SK-N-SH (cell line): ENCODE data around the gene PGS1. TPM values are rescaled to one million over a fixed set of nuclear protein-coding genes. Genes with fewer than 3 reads are reported as not detected.

ENCODE experiments used
- CTCF ChIA-PET: fragments of 300-600, 350-600 bp; formaldehyde crosslinking; extraction: SDS; loops from one replicate; lab custom pipeline; 2021; lab: Yijun Ruan, JAX
- POLR2A ChIA-PET: fragments of 350-600 bp; sonication (Branson Sonifier 250); formaldehyde crosslinking; extraction: SDS; loops from one replicate; lab custom pipeline; 2020; ENCODE audit warnings: antibody characterized with exemption, inconsistent platforms; lab: Yijun Ruan, JAX
- DNase-seq: peaks from one replicate; pipeline ENCODE4 v3.0.0; 2012
- H2AFZ ChIP-seq: fragments of 200-600 bp; sonication (generic); 2 replicates; pipeline ENCODE4 v1.8.1; 2016; ENCODE audit warnings: antibody characterized with exemption, mild to moderate bottlenecking, low read depth
- H3F3A ChIP-seq: fragments of 200-600 bp; sonication (generic); replicated peaks from 2 replicates; pipeline ENCODE3; 2016; ENCODE audit warnings: antibody characterized with exemption, mild to moderate bottlenecking; ENCODE audit not compliant: insufficient read depth
- H3K27ac ChIP-seq, 2 experiments: fragments of 200-500 bp in 1 of 2; fragments of 200-600 bp in 1 of 2; sonication (Bioruptor generic) in 1 of 2; sonication (generic), shearing (Covaris generic) in 1 of 2; 2 replicates each; pipeline versions ENCODE4 v1.5.1 to v1.6.1; 2014 to 2016; ENCODE audit warnings: low read depth in 2 of 2, inconsistent platforms in 1 of 2, low read length in 1 of 2, mild to moderate bottlenecking in 1 of 2, mixed read lengths in 1 of 2
- H3K27me3 ChIP-seq: fragments of 200-600 bp; sonication (generic), shearing (Covaris generic); 2 replicates; pipeline ENCODE4 v1.6.1; 2016; ENCODE audit warnings: mixed run types; ENCODE audit not compliant: insufficient read depth
- H3K36me3 ChIP-seq, 2 experiments: fragments of 200-500 bp in 1 of 2; fragments of 200-600 bp in 1 of 2; sonication (Bioruptor generic) in 1 of 2; sonication (generic) in 1 of 2; replicated peaks in 1 of 2; 2 replicates each; pipeline versions ENCODE3 to v1.5.1; 2014 to 2016; ENCODE audit warnings: low read length in 1 of 2, mild to moderate bottlenecking in 1 of 2; ENCODE audit not compliant: insufficient read depth in 2 of 2, control insufficient read depth in 1 of 2
- H3K4me1 ChIP-seq, 2 experiments: fragments of 200-500 bp in 1 of 2; fragments of 200-600 bp in 1 of 2; sonication (Bioruptor generic) in 1 of 2; sonication (generic), shearing (Covaris generic) in 1 of 2; 2 replicates each; pipeline versions ENCODE4 v1.5.1 to v1.6.1; 2014 to 2016; ENCODE audit warnings: low read depth in 1 of 2, low read length in 1 of 2, mixed run types in 1 of 2; ENCODE audit not compliant: insufficient read depth in 2 of 2, control insufficient read depth in 1 of 2
- H3K4me2 ChIP-seq: fragments of 200-600 bp; sonication (generic), shearing (Covaris generic); 2 replicates; pipeline ENCODE4 v1.6.1; 2017; ENCODE audit warnings: mixed run types
- H3K4me3 ChIP-seq, 2 experiments: fragments of 200-500 bp in 1 of 2; fragments of 200-600 bp in 1 of 2; sonication (Bioruptor generic) in 1 of 2; sonication (generic), shearing (Covaris generic) in 1 of 2; 2 replicates each; pipeline versions ENCODE4 v1.5.1 to v1.8.1; 2014 to 2016; ENCODE audit warnings: low read depth in 2 of 2, inconsistent platforms in 1 of 2, low read length in 1 of 2, mild to moderate bottlenecking in 1 of 2, mixed read lengths in 1 of 2, moderate library complexity in 1 of 2
- H3K79me2 ChIP-seq: fragments of 200-600 bp; sonication (generic); 2 replicates; pipeline ENCODE4 v1.8.1; 2017; ENCODE audit warnings: mild to moderate bottlenecking; ENCODE audit not compliant: insufficient read depth
- H3K9ac ChIP-seq: fragments of 200-600 bp; sonication (generic); 2 replicates; pipeline ENCODE4 v1.6.1; 2017; ENCODE audit warnings: mixed run types
- H3K9me2 ChIP-seq: fragments of 200-600 bp; sonication (generic); 2 replicates; pipeline ENCODE4 v1.6.1; 2017; ENCODE audit warnings: mixed run types
- H3K9me3 ChIP-seq: fragments of 200-600 bp; sonication (generic); 2 replicates; pipeline ENCODE4 v1.6.1; 2017; ENCODE audit warnings: mixed run types, mild to moderate bottlenecking, moderate library complexity
- H4K20me1 ChIP-seq: fragments of 200-600 bp; sonication (generic); 2 replicates; pipeline ENCODE4 v1.6.1; 2017; ENCODE audit warnings: mild to moderate bottlenecking, mixed run types; ENCODE audit not compliant: insufficient read depth
- FOSL2 ChIP-seq: IDR thresholded peaks from 2 replicates; pipeline ENCODE4 v1.4.0; 2012; ENCODE audit warnings: low read depth, mild to moderate bottlenecking, moderate library complexity, borderline replicate concordance
- GABPA ChIP-seq: IDR thresholded peaks from 2 replicates; pipeline ENCODE4 v1.4.0; 2012; ENCODE audit warnings: low read depth, mild to moderate bottlenecking
- MEF2A ChIP-seq: IDR thresholded peaks from 2 replicates; pipeline ENCODE4 v1.4.0; 2012; ENCODE audit warnings: low read depth, borderline replicate concordance
- RXRA ChIP-seq: IDR thresholded peaks from 2 replicates; pipeline ENCODE4 v1.4.0; 2012; ENCODE audit warnings: low read depth, mild to moderate bottlenecking, borderline replicate concordance
- SMC3 ChIP-seq: IDR thresholded peaks from 2 replicates; pipeline ENCODE4 v1.6.1; 2012; ENCODE audit warnings: low read depth, low read length, improper control_type of control experiment
- WGBS: methylation state at CpG from one replicate; pipeline ENCODE4 v1.1.6; 2017; ENCODE audit warnings: low lambda C conversion rate; 5-methylcytosine and 5-hydroxymethylcytosine counted together
- polyA plus RNA-seq, 3 experiments: library from polyadenylated mRNA; depleted of rRNA; stranded (reverse); fragments of >200 nt; gene quantifications; 2 replicates each; pipeline ENCODE4 v1.2.3, GENCODE V29; 2012
- TF ChIP-seq, protein P1 (sequence below): IDR thresholded peaks from 2 replicates; pipeline ENCODE4 v1.6.1; 2012; ENCODE audit warnings: mild to moderate bottlenecking, low read depth, low read length, moderate library complexity
- TF ChIP-seq, protein P2 (sequence below): IDR thresholded peaks from 2 replicates; pipeline ENCODE4 v1.4.0; 2012; ENCODE audit warnings: low read depth, borderline replicate concordance
- TF ChIP-seq, protein P3 (sequence below): fragments of 200-600 bp; sonication (generic); IDR thresholded peaks from 2 replicates; pipeline ENCODE4 v1.6.1; 2017; ENCODE audit warnings: antibody characterized with exemption, mild to moderate bottlenecking, moderate library complexity

PGS1 gene
- polyA plus RNA-seq, 1 of the 3 experiments (the other 2 are of a cell fraction), result 88.4 TPM

DNA sequence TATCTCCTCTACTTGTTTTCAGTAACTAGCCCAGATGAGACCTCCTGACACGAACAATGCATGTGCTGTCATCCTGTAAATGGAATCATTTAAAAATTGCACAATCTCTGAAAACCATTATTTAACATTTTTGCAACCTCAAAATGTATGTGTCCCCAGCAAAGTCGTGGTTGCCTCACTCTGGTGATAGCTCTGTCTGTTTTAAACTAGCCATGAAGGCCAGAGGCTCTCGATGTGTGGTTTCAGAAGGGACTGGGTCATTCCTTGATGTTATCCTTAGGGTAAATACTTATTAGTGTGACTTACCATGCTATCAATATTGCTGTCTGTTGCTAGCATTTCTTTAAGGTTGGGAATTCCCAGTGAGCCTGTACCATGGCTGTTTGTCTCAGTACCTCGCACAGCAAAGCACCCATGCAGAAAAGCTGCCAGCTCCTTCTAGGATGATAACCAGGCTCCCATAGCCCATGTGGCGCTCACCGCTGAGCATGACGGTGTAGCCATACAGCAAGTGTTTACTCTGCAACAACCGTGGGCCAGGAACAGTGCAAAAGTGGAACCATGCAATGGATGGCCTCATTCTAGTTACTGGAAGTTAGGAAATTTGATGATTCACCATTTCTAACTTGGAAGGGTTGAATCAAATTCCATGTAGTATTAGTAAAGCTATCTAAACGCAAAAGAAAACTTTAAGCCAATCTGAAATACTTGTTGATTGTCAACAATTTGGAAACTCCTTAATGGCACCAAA lies 2.9 kb upstream of the PGS1 start (continued):
- TF ChIP-seq, protein P1, sequence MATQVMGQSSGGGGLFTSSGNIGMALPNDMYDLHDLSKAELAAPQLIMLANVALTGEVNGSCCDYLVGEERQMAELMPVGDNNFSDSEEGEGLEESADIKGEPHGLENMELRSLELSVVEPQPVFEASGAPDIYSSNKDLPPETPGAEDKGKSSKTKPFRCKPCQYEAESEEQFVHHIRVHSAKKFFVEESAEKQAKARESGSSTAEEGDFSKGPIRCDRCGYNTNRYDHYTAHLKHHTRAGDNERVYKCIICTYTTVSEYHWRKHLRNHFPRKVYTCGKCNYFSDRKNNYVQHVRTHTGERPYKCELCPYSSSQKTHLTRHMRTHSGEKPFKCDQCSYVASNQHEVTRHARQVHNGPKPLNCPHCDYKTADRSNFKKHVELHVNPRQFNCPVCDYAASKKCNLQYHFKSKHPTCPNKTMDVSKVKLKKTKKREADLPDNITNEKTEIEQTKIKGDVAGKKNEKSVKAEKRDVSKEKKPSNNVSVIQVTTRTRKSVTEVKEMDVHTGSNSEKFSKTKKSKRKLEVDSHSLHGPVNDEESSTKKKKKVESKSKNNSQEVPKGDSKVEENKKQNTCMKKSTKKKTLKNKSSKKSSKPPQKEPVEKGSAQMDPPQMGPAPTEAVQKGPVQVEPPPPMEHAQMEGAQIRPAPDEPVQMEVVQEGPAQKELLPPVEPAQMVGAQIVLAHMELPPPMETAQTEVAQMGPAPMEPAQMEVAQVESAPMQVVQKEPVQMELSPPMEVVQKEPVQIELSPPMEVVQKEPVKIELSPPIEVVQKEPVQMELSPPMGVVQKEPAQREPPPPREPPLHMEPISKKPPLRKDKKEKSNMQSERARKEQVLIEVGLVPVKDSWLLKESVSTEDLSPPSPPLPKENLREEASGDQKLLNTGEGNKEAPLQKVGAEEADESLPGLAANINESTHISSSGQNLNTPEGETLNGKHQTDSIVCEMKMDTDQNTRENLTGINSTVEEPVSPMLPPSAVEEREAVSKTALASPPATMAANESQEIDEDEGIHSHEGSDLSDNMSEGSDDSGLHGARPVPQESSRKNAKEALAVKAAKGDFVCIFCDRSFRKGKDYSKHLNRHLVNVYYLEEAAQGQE, result no peak; the same call in 1 of the 2 replicates
- TF ChIP-seq GABPA (no peak), RXRA (no peak)
- TF ChIP-seq, protein P2, sequence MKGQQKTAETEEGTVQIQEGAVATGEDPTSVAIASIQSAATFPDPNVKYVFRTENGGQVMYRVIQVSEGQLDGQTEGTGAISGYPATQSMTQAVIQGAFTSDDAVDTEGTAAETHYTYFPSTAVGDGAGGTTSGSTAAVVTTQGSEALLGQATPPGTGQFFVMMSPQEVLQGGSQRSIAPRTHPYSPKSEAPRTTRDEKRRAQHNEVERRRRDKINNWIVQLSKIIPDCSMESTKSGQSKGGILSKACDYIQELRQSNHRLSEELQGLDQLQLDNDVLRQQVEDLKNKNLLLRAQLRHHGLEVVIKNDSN, result no peak
- TF ChIP-seq, protein P3, sequence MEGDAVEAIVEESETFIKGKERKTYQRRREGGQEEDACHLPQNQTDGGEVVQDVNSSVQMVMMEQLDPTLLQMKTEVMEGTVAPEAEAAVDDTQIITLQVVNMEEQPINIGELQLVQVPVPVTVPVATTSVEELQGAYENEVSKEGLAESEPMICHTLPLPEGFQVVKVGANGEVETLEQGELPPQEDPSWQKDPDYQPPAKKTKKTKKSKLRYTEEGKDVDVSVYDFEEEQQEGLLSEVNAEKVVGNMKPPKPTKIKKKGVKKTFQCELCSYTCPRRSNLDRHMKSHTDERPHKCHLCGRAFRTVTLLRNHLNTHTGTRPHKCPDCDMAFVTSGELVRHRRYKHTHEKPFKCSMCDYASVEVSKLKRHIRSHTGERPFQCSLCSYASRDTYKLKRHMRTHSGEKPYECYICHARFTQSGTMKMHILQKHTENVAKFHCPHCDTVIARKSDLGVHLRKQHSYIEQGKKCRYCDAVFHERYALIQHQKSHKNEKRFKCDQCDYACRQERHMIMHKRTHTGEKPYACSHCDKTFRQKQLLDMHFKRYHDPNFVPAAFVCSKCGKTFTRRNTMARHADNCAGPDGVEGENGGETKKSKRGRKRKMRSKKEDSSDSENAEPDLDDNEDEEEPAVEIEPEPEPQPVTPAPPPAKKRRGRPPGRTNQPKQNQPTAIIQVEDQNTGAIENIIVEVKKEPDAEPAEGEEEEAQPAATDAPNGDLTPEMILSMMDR, result no peak

DNA sequence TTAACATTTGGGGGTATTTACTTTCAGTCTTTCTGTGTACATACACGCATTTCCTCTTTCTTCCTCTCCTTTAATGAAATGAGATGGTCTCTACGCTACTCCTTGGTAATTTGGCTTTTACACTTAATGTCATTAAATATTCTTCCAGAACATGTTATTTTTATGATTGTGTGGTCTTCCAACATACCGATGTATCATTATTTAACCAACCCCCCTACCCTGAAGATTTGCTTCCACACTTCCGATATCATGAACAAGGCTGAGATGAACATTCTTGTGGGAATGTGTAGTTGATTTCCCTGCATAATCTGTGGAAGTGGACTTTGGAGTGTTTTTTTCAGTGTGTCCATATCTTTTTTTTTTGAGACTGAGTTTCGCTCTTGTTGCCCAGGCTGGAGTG lies 2.3 kb upstream of the PGS1 start:
- no peak overlapping the region for H3K4me3 ChIP-seq
- no peaks in the 10 kb centered on the region for H3K9me3 ChIP-seq
- peaks cover 33% of the 10 kb centered on the region for H3K79me2 ChIP-seq
- no peak overlapping the region; the same call in 1 of the 2 replicates for H3K9ac ChIP-seq
- ChIA-PET CTCF (interaction anchor here (1.0 to 12.5 kb wide), 3 partner anchors 16 to 46 kb away, joined by 3 to 175 read pairs (median 5); partner anchors contain the start of gene SOCS3), POLR2A (no interaction called here)
- no peak for DNase-seq
- peaks cover 14% of the 10 kb centered on the region for H4K20me1 ChIP-seq
- peaks cover 2 to 9% of the 10 kb centered on the region in 2 experiments for H3K36me3 ChIP-seq
- H3F3A ChIP-seq, result peaks cover 38% of the 10 kb centered on the region
- TF ChIP-seq FOSL2 (no peak), MEF2A (no peak), SMC3 (no peak)
- TF ChIP-seq, protein P1, result no peak
- H3K27me3 ChIP-seq, result no peaks in the 10 kb centered on the region
- peaks cover 13 to 42% of the 10 kb centered on the region in 2 experiments for H3K4me1 ChIP-seq
- peak overlapping the region in 1 of 2 experiments; percentile 86; a peak in 2 of 4 replicates for H3K27ac ChIP-seq
- WGBS, result 82% methylated on average over 5 of the region's 5 CpGs
- H3K9me2 ChIP-seq, result no peaks in the 10 kb centered on the region
- peak overlapping the region; percentile 58 for H3K4me2 ChIP-seq
- 0 out of 2 replicates have a peak overlapping the region, but pooled peaks have one; percentile 82 for H2AFZ ChIP-seq
